ENCODE data around the gene VARS1.

The VARS1 gene

DNA sequence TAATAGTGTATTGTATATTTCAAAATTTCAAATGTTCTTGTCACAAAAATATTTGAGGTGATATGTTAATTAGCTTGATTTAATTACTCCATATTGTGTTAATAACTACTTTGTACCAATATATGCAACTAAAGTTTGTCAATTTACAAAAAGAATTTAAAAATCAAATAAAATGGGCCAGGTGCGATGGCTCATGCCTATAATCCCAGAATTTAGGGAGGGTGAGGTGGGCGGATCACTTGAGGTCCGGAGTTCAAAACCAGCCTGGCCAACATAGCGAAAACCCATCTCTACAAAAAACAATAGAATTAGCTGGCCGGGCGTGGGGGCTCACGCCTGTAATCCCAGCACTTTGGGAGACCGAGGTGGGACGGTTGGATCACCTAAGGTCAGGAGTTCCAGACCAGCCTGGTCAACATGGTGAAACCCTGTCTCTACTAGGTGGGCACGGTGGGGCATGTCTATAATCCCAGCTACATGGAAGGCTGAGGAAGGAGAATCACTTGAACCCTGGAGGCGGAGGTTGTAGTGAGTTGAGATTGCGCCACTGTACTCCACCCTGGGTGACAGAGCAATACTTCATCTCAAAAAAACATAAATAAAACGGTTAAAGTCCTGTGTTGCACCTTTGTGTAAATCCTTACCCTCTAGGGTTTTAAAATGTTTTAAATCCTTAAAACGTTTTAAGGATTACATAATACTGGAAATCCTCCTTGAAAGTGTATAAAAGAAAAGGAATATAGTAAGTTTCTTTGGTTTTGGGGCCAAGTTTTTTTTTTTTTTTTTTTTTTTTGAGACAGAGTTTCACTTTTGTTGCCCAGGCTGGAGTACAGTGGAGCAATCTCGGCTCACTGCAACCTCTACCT, 36.0 kb upstream of the VARS1 start:
- H3K9me2 ChIP-seq (replicated peaks; ENCODE audit: insufficient read depth, low read length): no peaks in the 10 kb centered on the region
- peak overlapping the region; percentile 7; the same call in 1 of the 2 replicates for H3K27ac ChIP-seq (ENCODE audit: low read length)
- H3F3A ChIP-seq (ENCODE audit: insufficient read depth, low read length): peaks cover 64% of the 10 kb centered on the region

DNA sequence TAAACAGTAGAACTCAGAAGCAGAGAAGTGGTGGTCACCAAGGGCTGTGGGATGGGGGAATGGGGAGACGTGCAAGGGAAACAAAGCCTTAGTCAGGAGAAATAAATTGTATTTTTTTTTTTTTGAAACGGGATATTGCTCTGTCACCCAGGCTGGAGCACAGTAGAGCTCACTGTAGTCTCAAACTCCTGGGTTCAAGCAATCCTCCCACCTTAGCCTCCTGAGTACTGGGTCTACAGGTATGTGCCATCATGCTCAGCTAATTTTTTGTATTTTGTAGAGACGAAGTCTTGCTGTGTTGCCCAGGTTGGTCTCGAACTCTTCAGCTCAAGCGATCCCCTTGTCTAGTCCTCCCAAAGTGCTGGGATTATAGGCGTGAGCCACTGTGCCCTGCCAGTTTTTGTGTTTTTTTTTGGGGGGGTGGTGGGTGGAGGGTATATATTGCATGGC, 35.4 kb upstream of the VARS1 start:
- H4K20me1 ChIP-seq (ENCODE audit: insufficient read depth, low read length): no peaks in the 10 kb centered on the region; the same call in 1 of the 2 replicates
- H3K36me3 ChIP-seq (replicated peaks; ENCODE audit: insufficient read depth, low read length): peaks cover under 1% of the 10 kb centered on the region; the same call in 1 of the 2 replicates
- peaks cover 60% of the 10 kb centered on the region for H3F3A ChIP-seq (ENCODE audit: insufficient read depth, low read length)
- DNase-seq: no peak
- peak overlapping the region; percentile 29; the same call in 1 of the 2 replicates for H3K9ac ChIP-seq (ENCODE audit: low read length)
- peaks cover 47% of the 10 kb centered on the region for H3K79me2 ChIP-seq (ENCODE audit: low read length)
- no peak overlapping the region for H2AFZ ChIP-seq (ENCODE audit: low read length)
- H3K4me3 ChIP-seq (ENCODE audit: low read length): peak overlapping the region; percentile 61
- TF ChIP-seq CTCF (IDR thresholded peaks at IDR 0.05; ENCODE audit: low read length) (no peak), EZH2 (optimal IDR thresholded peaks at IDR 0.05; ENCODE audit: low read depth, low read length) (no peak), EZH2phosphoT487 (IDR thresholded peaks at IDR 0.05; ENCODE audit: low read length) (no peak)
- no peaks in the 10 kb centered on the region for H3K27me3 ChIP-seq (replicated peaks; ENCODE audit: insufficient read depth, low read length)
- H3K4me2 ChIP-seq (ENCODE audit: low read depth, low read length): peak overlapping the region; percentile 81
- peak overlapping the region; percentile 57; the same call in 1 of the 2 replicates for H3K27ac ChIP-seq (ENCODE audit: low read length)
- peaks cover 7% of the 10 kb centered on the region; the same call in 1 of the 2 replicates for H3K4me1 ChIP-seq (ENCODE audit: low read length)
- H3K9me2 ChIP-seq (replicated peaks; ENCODE audit: insufficient read depth, low read length): no peaks in the 10 kb centered on the region
- no peaks in the 10 kb centered on the region for H3K9me3 ChIP-seq (replicated peaks; ENCODE audit: insufficient read depth, low read length)

More for the DNA sequence above, 36.0 kb upstream of the VARS1 start:
- Histone ChIP-seq H3K36me3 (replicated peaks; ENCODE audit: insufficient read depth, low read length) (peaks cover 7% of the 10 kb centered on the region; the same call in 1 of the 2 replicates), H3K4me2 (ENCODE audit: low read depth, low read length) (peak overlapping the region; percentile 81), H3K79me2 (ENCODE audit: low read length) (peaks cover 51% of the 10 kb centered on the region), H3K9me3 (replicated peaks; ENCODE audit: insufficient read depth, low read length) (no peaks in the 10 kb centered on the region), H3K4me3 (ENCODE audit: low read length) (peak overlapping the region; percentile 61; the same call in 1 of the 2 replicates), H4K20me1 (ENCODE audit: insufficient read depth, low read length) (no peaks in the 10 kb centered on the region; the same call in 1 of the 2 replicates), H2AFZ (ENCODE audit: low read length) (no peak overlapping the region), H3K4me1 (ENCODE audit: low read length) (peaks cover 7% of the 10 kb centered on the region; the same call in 1 of the 2 replicates), H3K27me3 (replicated peaks; ENCODE audit: insufficient read depth, low read length) (no peaks in the 10 kb centered on the region), H3K9ac (ENCODE audit: low read length) (peak overlapping the region; percentile 29; the same call in 1 of the 2 replicates)
- TF ChIP-seq EZH2phosphoT487 (IDR thresholded peaks at IDR 0.05; ENCODE audit: low read length) (no peak), EZH2 (optimal IDR thresholded peaks at IDR 0.05; ENCODE audit: low read depth, low read length) (no peak), CTCF (IDR thresholded peaks at IDR 0.05; ENCODE audit: low read length) (no peak)
- no peak for DNase-seq

DNA sequence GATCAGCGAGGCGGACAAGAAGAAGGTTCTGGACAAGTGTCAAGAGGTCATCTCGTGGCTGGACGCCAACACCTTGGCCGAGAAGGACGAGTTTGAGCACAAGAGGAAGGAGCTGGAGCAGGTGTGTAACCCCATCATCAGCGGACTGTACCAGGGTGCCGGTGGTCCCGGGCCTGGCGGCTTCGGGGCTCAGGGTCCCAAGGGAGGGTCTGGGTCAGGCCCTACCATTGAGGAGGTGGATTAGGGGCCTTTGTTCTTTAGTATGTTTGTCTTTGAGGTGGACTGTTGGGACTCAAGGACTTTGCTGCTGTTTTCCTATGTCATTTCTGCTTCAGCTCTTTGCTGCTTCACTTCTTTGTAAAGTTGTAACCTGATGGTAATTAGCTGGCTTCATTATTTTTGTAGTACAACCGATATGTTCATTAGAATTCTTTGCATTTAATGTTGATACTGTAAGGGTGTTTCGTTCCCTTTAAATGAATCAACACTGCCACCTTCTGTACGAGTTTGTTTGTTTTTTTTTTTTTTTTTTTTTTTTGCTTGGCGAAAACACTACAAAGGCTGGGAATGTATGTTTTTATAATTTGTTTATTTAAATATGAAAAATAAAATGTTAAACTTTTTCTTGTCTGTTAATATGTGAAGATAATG, 34.2 kb upstream of the VARS1 start:
- H3K9me2 ChIP-seq (replicated peaks; ENCODE audit: insufficient read depth, low read length): no peaks in the 10 kb centered on the region
- peak; percentile 63 for DNase-seq
- H3K27me3 ChIP-seq (replicated peaks; ENCODE audit: insufficient read depth, low read length): no peaks in the 10 kb centered on the region
- H3F3A ChIP-seq (ENCODE audit: insufficient read depth, low read length): peaks cover 59% of the 10 kb centered on the region
- peak overlapping the region; percentile 57; the same call in 1 of the 2 replicates for H3K27ac ChIP-seq (ENCODE audit: low read length)
- no peaks in the 10 kb centered on the region; the same call in 1 of the 2 replicates for H4K20me1 ChIP-seq (ENCODE audit: insufficient read depth, low read length)
- H3K4me3 ChIP-seq (ENCODE audit: low read length): peak overlapping the region; percentile 61
- peak overlapping the region; percentile 29; the same call in 1 of the 2 replicates for H3K9ac ChIP-seq (ENCODE audit: low read length)
- peaks cover 37% of the 10 kb centered on the region for H3K79me2 ChIP-seq (ENCODE audit: low read length)
- no peak overlapping the region for H2AFZ ChIP-seq (ENCODE audit: low read length)
- TF ChIP-seq CTCF (IDR thresholded peaks at IDR 0.05; ENCODE audit: low read length) (peak; percentile 27; the same call in 1 of the 2 replicates), EZH2phosphoT487 (IDR thresholded peaks at IDR 0.05; ENCODE audit: low read length) (no peak)
- peak overlapping the region; percentile 81 for H3K4me2 ChIP-seq (ENCODE audit: low read depth, low read length)
- H3K9me3 ChIP-seq (replicated peaks; ENCODE audit: insufficient read depth, low read length): no peaks in the 10 kb centered on the region
- H3K36me3 ChIP-seq (replicated peaks; ENCODE audit: insufficient read depth, low read length): no peaks in the 10 kb centered on the region
- H3K4me1 ChIP-seq (ENCODE audit: low read length): peaks cover 13% of the 10 kb centered on the region; the same call in 1 of the 2 replicates

Data from MM.1S (cell line).